ACC112 (cell line): ENCODE data around the gene METTL2B.
"Not testable (repeated sequence)": the region's sequence is repeated elsewhere in the genome, so short reads cannot be mapped to it uniquely, and the experiment has no call there.

Experiments used
- H2AFZ ChIP-seq: fragments of 200-600 bp; sonication (generic); one replicate; pipeline ENCODE4 v1.6.0; 2017; ENCODE audit warnings: antibody characterized with exemption, low read length; ENCODE audit not compliant: unreplicated experiment
- H3K27ac ChIP-seq: fragments of 200-600 bp; sonication (generic); 2 replicates; pipeline ENCODE4 v1.5.1; 2014; ENCODE audit warnings: low read depth, mild to moderate bottlenecking, antibody characterized with exemption, low read length, moderate library complexity
- H3K27me3 ChIP-seq: fragments of 200-600 bp; sonication (generic); 2 replicates; pipeline ENCODE4 v1.6.1; 2014; ENCODE audit warnings: mild to moderate bottlenecking, antibody characterized with exemption, low read length, moderate library complexity, mixed read lengths; ENCODE audit not compliant: insufficient read depth
- H3K36me3 ChIP-seq: fragments of 200-600 bp; sonication (generic); 2 replicates; pipeline ENCODE4 v1.6.1; 2016; ENCODE audit warnings: mild to moderate bottlenecking, antibody characterized with exemption, low read length, moderate library complexity, mixed read lengths; ENCODE audit not compliant: insufficient read depth
- H3K4me1 ChIP-seq: fragments of 200-600 bp; sonication (generic); one replicate; pipeline ENCODE4 v1.6.1; 2016; ENCODE audit warnings: low read length, mixed read lengths; ENCODE audit not compliant: insufficient read depth, unreplicated experiment, control insufficient read depth
- H3K4me3 ChIP-seq: fragments of 200-600 bp; sonication (generic); 2 replicates; pipeline ENCODE4 v1.5.1; 2014; ENCODE audit warnings: mild to moderate bottlenecking, low read depth, low read length
- H3K79me2 ChIP-seq: fragments of 200-600 bp; sonication (generic); one replicate; pipeline ENCODE4 v1.6.0; 2016; ENCODE audit warnings: low read length; ENCODE audit not compliant: control insufficient read depth, unreplicated experiment, insufficient read depth

Gene METTL2B

DNA sequence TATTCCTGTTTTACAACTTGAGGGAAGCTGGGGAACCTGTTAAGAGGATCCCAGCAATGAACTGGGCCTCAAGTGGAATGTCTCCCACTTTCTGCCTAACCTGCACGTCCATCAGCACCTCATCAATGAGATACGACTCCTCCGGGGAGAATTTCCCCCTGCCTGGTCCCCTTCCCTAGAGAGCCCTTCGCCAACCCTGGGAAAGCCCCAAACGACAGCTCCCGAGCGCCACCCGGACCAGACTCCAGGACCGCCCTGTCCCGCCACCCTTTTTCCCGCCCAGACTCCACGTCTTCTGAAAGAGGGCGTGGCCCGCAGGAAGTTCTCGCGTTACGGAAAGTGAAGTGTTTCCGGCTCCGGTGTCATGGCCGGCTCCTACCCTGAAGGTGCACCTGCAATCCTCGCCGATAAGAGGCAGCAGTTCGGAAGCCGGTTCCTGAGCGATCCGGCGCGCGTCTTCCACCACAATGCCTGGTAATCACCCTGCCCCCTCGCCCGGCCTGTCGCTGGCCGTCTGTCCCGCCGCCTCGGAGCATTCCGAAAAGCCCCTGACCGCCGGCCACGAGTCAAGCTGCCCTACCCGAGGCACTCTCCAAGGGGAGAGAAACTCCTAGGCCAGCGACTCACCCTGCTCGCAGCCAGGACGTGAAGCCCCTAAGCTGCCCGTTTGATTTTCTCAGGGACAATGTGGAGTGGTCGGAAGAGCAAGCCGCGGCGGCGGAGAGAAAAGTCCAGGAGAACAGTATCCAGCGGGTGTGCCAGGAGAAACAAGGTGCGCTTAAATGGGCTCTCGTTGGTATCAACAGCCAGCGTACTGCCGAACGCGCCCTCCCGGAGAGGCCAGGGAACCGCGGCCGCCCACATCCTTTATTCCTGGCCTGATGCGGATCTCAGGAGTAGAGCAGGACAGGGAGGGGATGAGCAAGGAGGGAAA lies at the start of gene METTL2B:
Gene METTL2B (plus strand): TSS at position 347 of the 934 bp plus-strand sequence. CDS start 18 bp downstream, at position 365.
- peak within 1 kb of the TSS; percentile 92 for H3K4me3 ChIP-seq
- peak within 1 kb of the TSS; percentile 86 for H3K27ac ChIP-seq
- H3K27me3 ChIP-seq, H3K36me3 ChIP-seq: not testable (repeated sequence)
- peak within 1 kb of the TSS; percentile 97 for H2AFZ ChIP-seq
- H3K79me2 ChIP-seq, result peaks cover 13% of the 10 kb centered on the region
- peaks cover 14% of the 10 kb centered on the region for H3K4me1 ChIP-seq

DNA sequence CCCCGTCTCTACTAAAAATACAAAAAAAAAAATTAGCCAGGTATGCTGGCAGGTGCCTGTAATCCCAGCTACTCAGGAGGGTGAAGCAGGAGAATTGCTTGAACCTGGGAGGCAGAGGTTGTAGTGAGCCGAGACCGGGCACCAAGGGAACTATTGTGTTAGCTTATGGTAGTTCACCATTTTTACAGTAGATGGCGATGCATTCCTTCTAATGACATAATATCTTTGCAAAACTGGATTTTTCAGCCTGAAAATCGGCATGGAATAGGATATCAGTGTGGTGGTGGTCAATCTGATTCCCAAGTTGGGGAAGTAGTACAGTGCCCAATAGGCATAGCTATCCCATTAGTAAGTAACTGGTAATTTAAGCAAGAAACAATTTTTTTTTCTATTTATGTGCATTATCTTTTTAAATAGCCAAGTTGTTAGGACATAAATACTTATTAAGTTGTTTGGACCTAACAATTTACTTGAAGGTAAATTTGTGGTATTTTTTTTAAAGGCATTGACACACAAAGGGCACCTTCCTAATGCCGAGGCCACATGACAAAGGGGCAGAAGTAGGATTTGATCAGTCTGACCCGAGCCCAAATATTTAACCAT lies 49.2 kb upstream of the METTL2B start:
- peaks cover 12% of the 10 kb centered on the region for H3K4me1 ChIP-seq
- H2AFZ ChIP-seq, result no peak overlapping the region
- no peaks in the 10 kb centered on the region for H3K36me3 ChIP-seq
- H3K79me2 ChIP-seq, result no peaks in the 10 kb centered on the region
- H3K4me3 ChIP-seq, result no peak overlapping the region
- no peaks in the 10 kb centered on the region for H3K27me3 ChIP-seq
- no peak overlapping the region for H3K27ac ChIP-seq

GRCh38 chr7:128430207-128430606 lies 46.3 kb upstream of the METTL2B start:
- H3K79me2 ChIP-seq, result no peaks in the 10 kb centered on the region
- H3K4me3 ChIP-seq, result no peak overlapping the region
- no peaks in the 10 kb centered on the region for H3K27me3 ChIP-seq
- H3K27ac ChIP-seq, result no peak overlapping the region
- peaks cover 12% of the 10 kb centered on the region for H3K4me1 ChIP-seq
- no peaks in the 10 kb centered on the region for H3K36me3 ChIP-seq
- H2AFZ ChIP-seq, result no peak overlapping the region

DNA sequence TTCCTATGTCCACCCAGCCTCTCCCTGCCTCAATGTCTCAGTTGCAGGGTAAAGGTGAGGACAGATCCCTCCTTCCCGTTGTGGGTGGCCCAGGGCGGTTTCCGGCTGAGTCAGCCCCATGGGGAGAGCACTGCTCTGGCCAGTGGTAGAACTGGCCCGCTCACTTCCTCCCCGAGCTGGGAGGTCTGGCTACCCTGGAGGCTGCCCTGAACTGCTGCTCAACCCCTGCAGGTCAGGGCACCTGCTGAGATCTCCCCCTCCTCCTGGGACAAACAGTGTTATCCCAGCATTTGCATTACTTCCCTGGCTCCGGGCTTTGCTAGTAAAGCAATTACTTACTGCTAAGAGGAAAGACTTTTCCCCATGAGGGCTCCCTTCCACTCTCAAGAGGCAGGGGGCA lies 45.3 kb upstream of the METTL2B start:
- peaks cover 12% of the 10 kb centered on the region for H3K4me1 ChIP-seq
- H3K4me3 ChIP-seq, result no peak overlapping the region
- H3K79me2 ChIP-seq, result no peaks in the 10 kb centered on the region
- no peak overlapping the region for H2AFZ ChIP-seq
- no peaks in the 10 kb centered on the region for H3K27me3 ChIP-seq
- H3K27ac ChIP-seq, result no peak overlapping the region
- no peaks in the 10 kb centered on the region for H3K36me3 ChIP-seq

DNA sequence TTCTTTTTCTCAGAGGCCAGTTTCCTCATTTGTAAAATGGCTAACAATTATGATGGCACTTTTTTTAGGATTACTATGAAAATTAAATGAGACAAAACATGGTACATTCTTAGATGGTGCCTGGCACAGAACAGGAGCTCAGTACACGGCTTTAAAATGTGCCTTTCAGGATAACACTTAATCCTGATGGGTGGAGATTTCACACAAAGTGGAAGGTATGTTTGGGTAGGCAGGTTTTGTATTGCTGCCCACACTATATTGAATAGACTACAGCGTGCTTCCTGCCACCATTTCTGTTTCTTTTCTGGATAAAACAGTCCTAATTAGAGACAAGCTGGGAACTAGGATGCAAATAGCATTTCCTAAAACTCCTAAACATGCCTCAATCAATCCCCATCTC lies 44.8 kb upstream of the METTL2B start:
- Histone ChIP-seq H3K4me1 (peaks cover 12% of the 10 kb centered on the region), H3K36me3 (no peaks in the 10 kb centered on the region), H2AFZ (no peak overlapping the region), H3K4me3 (no peak overlapping the region), H3K79me2 (no peaks in the 10 kb centered on the region), H3K27ac (no peak overlapping the region), H3K27me3 (no peaks in the 10 kb centered on the region)

DNA sequence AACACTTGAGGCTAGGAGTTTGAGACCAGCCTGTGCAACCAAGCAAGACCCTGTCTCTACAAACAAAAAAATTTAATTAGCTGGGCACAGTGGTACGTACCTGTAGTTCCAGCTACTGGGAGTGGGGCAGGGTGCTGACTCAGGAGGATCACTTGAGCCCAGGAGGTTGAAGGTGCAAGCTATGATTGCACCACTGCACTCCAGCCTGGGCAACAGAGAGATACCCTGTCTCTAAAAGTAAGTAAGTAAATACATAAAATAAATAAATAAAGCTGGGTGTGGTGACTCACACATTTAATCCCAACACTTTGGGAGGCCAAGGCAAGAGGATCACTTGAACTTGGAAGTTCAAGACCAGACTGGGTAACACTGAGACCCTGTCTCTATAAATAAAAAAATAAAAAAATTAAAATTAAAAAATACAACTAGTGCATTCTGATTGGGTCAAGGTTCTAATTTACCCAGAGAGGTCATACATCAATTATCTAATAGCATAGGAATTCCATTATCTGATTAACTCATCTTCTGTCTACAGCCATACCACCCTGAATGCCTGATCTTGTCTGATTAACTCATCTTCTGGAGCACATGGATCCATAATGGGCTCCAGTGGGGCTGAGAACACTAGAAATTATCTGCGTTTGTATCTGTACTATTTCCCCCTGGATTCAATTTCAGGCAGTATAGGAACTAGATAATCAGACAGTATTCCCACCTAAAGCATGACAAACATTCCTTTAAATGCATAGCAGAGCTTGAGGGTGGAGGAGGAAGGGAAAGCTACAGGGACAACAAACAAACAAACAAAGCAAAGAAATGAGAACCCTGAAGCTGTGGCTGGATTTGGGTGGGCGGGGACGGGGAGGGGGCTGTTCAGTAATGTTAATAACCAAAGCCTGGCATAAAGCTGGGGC lies 41.9 kb upstream of the METTL2B start:
- Histone ChIP-seq H3K36me3 (no peaks in the 10 kb centered on the region), H3K27ac (no peak overlapping the region), H3K79me2 (no peaks in the 10 kb centered on the region), H3K27me3 (no peaks in the 10 kb centered on the region), H3K4me1 (peaks cover 12% of the 10 kb centered on the region), H2AFZ (no peak overlapping the region), H3K4me3 (no peak overlapping the region)

GRCh38 chr7:128435327-128435686 lies 41.2 kb upstream of the METTL2B start:
- Histone ChIP-seq H2AFZ (no peak overlapping the region), H3K4me1 (peaks cover 12% of the 10 kb centered on the region), H3K4me3 (no peak overlapping the region), H3K36me3 (no peaks in the 10 kb centered on the region), H3K27ac (no peak overlapping the region), H3K79me2 (no peaks in the 10 kb centered on the region), H3K27me3 (no peaks in the 10 kb centered on the region)

DNA sequence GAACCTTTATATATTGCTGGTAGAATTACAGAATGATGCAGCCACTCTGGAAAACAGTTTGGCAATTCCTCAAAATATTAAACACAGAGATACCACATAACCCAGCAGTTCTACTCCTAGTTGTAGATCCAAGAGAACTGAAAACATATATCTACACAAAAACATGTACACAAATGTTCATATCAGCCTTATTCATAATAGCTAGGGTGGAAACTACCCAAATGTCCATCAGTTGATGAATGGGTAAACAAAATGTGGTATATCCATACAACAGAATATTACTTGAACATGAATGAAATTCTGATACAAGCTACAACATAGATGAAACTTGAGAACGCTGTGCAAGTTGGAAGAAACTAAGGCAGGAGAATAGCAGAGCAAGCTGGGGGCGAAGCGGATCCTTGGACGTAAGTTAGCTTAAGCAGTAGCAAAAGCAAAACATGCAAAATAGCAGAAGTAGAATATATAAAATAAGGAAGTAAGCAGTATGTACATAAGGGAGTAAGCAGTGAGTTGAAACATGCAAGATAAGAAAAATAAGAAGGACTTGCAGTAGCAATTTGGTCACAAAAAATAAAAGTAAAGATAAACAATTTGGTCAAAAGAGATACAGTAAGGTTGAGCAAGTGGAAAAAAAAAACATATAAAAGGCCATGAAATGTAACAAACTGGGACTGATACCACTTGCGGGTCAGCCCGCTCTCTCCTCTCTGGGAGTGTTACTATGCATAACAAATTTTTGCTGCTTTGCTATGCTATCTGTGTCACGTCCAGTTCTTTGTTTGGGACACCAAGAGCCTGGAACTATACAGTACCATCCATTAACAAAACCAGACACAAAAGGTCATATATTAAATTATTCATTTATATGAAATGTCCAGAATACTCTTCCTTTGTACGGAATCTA lies 38.9 kb upstream of the METTL2B start:
- Histone ChIP-seq H3K4me1 (no peaks in the 10 kb centered on the region), H3K27ac (no peak overlapping the region), H3K36me3 (no peaks in the 10 kb centered on the region), H3K79me2 (no peaks in the 10 kb centered on the region), H3K4me3 (no peak overlapping the region), H2AFZ (no peak overlapping the region), H3K27me3 (no peaks in the 10 kb centered on the region)

DNA sequence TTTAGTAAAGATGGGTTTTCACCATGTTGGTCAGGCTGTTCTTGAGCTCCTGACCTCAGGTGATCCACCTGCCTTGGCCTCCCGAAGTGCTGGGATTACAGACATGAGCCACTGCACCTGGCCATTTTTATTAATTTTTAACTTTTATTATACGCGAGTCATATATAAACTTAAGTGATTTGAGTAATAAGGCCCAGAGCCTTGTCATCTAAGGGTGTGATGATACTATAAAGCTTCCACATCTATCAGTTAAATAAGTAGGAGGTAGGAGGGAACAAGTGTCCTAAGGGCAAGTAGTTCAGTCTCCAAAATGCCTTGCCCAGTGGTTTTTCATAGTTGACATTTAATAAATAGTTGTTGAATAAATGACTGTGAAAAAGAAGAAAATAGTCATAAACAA lies 34.2 kb upstream of the METTL2B start:
- H3K27me3 ChIP-seq, result no peaks in the 10 kb centered on the region

More for the DNA sequence above, 34.2 kb upstream of the METTL2B start:
- no peak overlapping the region for H3K27ac ChIP-seq
- H3K79me2 ChIP-seq, result no peaks in the 10 kb centered on the region
- H3K4me1 ChIP-seq, result no peaks in the 10 kb centered on the region
- no peak overlapping the region for H3K4me3 ChIP-seq
- H2AFZ ChIP-seq, result no peak overlapping the region
- H3K36me3 ChIP-seq, result no peaks in the 10 kb centered on the region
